Neutrophil (primary cell): ENCODE data around the gene CCNH.

Source experiments
- H3K27ac ChIP-seq: fragments of 200-600 bp; sonication (generic); 2 replicates; pipeline ENCODE4 v1.5.1; 2016; ENCODE audit warnings: mild to moderate bottlenecking, moderate library complexity
- H3K27me3 ChIP-seq: fragments of 200-600 bp; sonication (generic); 2 replicates; pipeline ENCODE4 v1.6.0; 2016; ENCODE audit warnings: mild to moderate bottlenecking
- H3K36me3 ChIP-seq: fragments of 200-600 bp; sonication (generic); 2 replicates; pipeline ENCODE4 v1.5.1; 2017
- H3K4me1 ChIP-seq, 2 experiments: fragments of 200-600 bp in 1 of 2; sonication (generic) in 1 of 2; 1 replicate in 1 of 2; 2 replicates in 1 of 2; pipeline versions ENCODE4 v1.5.1 to v1.6.1; 2013 to 2016; ENCODE audit warnings: low read depth in 1 of 2, low read length in 1 of 2, mild to moderate bottlenecking in 1 of 2, moderate library complexity in 1 of 2; ENCODE audit not compliant: control insufficient read depth in 1 of 2, insufficient read depth in 1 of 2
- H3K4me3 ChIP-seq, 2 experiments: fragments of 200-600 bp in 1 of 2; sonication (generic) in 1 of 2; 1 replicate in 1 of 2; 2 replicates in 1 of 2; pipeline ENCODE4 v1.5.1; 2013 to 2016; ENCODE audit warnings: low read depth in 1 of 2, low read length in 1 of 2, mild to moderate bottlenecking in 1 of 2, moderate library complexity in 1 of 2
- H3K9me3 ChIP-seq: fragments of 200-600 bp; sonication (generic); 2 replicates; pipeline ENCODE4 v1.5.1; 2016
- CTCF ChIP-seq: fragments of 200-600 bp; sonication (generic); IDR thresholded peaks from 2 replicates; pipeline ENCODE4 v1.5.1; 2016; ENCODE audit warnings: antibody characterized with exemption

CCNH gene

GRCh38 chr5:87411973-87412629, 629 bp downstream of the CCNH start:
- Histone ChIP-seq H3K36me3 (peaks cover 38% of the 10 kb centered on the region), H3K27me3 (no peaks in the 10 kb centered on the region), H3K4me1 (peaks cover 24% of the 10 kb centered on the region in 2 experiments), H3K9me3 (no peaks in the 10 kb centered on the region), H3K4me3 (peak overlapping the region; percentile 84 to 95), H3K27ac (peak overlapping the region; percentile 95)
- TF ChIP-seq CTCF = no peak

GRCh38 chr5:87411586-87411972, 1.2 kb downstream of the CCNH start:
- H3K4me1 ChIP-seq = peaks cover 24% of the 10 kb centered on the region in 2 experiments
- peak overlapping the region; percentile 84 to 95 for H3K4me3 ChIP-seq
- no peaks in the 10 kb centered on the region for H3K9me3 ChIP-seq
- H3K27me3 ChIP-seq = no peaks in the 10 kb centered on the region
- peaks cover 43% of the 10 kb centered on the region for H3K36me3 ChIP-seq
- TF ChIP-seq CTCF = no peak
- H3K27ac ChIP-seq = peak overlapping the region; percentile 95

GRCh38 chr5:87410931-87411330, 1.8 kb downstream of the CCNH start:
- Histone ChIP-seq H3K9me3 (no peaks in the 10 kb centered on the region), H3K27me3 (no peaks in the 10 kb centered on the region), H3K36me3 (peaks cover 48% of the 10 kb centered on the region), H3K27ac (peak overlapping the region; percentile 95), H3K4me3 (no peak overlapping the region), H3K4me1 (peaks cover 24% of the 10 kb centered on the region in 2 experiments)
- no peak for TF ChIP-seq CTCF

- peaks cover 22 to 23% of the 10 kb centered on the region in 2 experiments for H3K4me1 ChIP-seq
- H3K36me3 ChIP-seq = peaks cover 75% of the 10 kb centered on the region
These were observed 4.5 kb downstream of the CCNH start for GRCh38 chr5:87408204-87408603.

GRCh38 chr5:87405472-87406155, 7.1 kb downstream of the CCNH start:
- Histone ChIP-seq H3K27ac (no peak overlapping the region), H3K4me1 (peaks cover 2 to 9% of the 10 kb centered on the region in 2 experiments), H3K9me3 (no peaks in the 10 kb centered on the region), H3K36me3 (peaks cover 90% of the 10 kb centered on the region), H3K27me3 (no peaks in the 10 kb centered on the region), H3K4me3 (no peak overlapping the region)
- no peak for TF ChIP-seq CTCF

More at GRCh38 chr5:87408204-87408603, 4.5 kb downstream of the CCNH start:
- no peak overlapping the region for H3K4me3 ChIP-seq
- TF ChIP-seq CTCF = no peak
- H3K27ac ChIP-seq = no peak overlapping the region
- no peaks in the 10 kb centered on the region for H3K27me3 ChIP-seq
- H3K9me3 ChIP-seq = no peaks in the 10 kb centered on the region
